GM19351 (cell line): ENCODE results near the gene ERCC8.
"Not testable (repeated sequence)": the region's sequence is repeated elsewhere in the genome, so short reads cannot be mapped to it uniquely, and the experiment has no call there.

Experiments used
- ATAC-seq: cut with Tn5 transposase; IDR thresholded peaks from one replicate; pipeline ENCODE4 v1.9.1; 2021; ENCODE audit warnings: mild to moderate bottlenecking, moderate library complexity; ENCODE audit not compliant: unreplicated experiment

The ERCC8 gene

GRCh38 chr5:60918466-60918865 is 26.4 kb downstream of the ERCC8 start:
- no peak for ATAC-seq

- no peak for ATAC-seq
Measured at GRCh38 chr5:60916646-60917045, 28.2 kb downstream of the ERCC8 start.

DNA sequence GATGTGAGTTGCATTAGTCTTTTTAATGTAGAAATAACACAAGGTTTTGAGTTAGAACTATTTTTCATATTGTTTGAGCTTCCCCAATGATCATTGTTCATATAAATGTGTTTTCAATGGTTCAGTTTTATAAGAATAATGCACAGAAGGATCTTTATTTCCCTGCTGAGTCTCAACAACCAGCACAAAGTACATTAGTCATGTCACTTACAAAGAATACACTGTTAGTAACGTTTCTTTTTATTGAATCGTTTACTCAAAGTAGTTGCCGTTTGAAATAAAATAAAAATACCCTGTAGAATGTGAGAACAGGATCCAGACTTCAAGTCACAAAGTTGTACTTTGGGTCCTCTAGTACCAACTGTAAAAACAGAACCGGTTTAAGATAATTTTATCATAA is 41.5 kb downstream of the ERCC8 start:
- ATAC-seq, result no peak

GRCh38 chr5:60896991-60897390 is 47.9 kb downstream of the ERCC8 start:
- no peak for ATAC-seq

- no peak for ATAC-seq
Measured at GRCh38 chr5:60893521-60893920, 51.3 kb downstream of the ERCC8 start.

GRCh38 chr5:60891667-60892066 is 53.2 kb downstream of the ERCC8 start:
- no peak for ATAC-seq

GRCh38 chr5:60888359-60889061 is 56.4 kb downstream of the ERCC8 start:
- no peak for ATAC-seq

GRCh38 chr5:60887746-60888145 is 57.1 kb downstream of the ERCC8 start:
- ATAC-seq, result no peak

GRCh38 chr5:60887096-60887495 is 57.8 kb downstream of the ERCC8 start:
- ATAC-seq, result no peak

GRCh38 chr5:60886158-60886557 is 58.7 kb downstream of the ERCC8 start:
- no peak for ATAC-seq

GRCh38 chr5:60883229-60883628 is 61.6 kb downstream of the ERCC8 start:
- ATAC-seq, result no peak

DNA sequence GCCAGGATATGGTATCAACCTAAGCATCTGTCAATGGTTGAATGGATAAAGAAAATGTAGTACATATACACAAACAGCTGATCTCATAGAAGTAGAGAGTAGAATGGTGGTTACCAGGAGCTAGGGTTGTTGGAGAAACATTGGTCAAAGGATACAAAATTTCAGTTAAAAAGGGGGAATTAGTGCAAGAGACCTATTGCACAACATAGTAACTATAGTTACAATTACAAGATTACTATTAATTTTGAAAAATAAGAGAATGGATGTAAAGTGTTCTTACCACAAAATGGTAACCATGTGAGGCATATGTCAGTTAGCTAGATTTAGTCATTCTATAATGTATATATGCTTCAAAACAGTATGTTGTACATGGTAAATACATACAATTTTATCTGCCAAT is 72.0 kb downstream of the ERCC8 start:
- ATAC-seq, result no peak

DNA sequence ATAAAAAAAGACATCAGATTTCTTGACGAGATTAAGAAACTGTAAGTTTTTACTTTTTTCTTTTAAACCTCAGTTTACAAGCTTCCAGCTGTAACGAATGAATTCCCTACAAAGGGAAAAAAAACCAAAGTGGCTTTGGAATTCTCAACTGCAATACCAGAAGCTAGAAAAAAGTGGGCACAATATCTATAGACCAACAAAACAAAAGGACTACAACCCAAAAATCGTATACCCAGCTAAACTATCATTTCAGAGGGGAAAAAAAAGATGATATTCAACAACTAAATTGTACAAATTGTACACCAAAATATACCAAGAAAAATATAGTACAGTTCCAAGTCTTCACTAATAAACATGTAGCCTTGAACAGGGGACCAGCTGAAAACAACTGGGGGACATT is 74.0 kb downstream of the ERCC8 start:
- ATAC-seq, result no peak

GRCh38 chr5:60860572-60860971 is 84.3 kb downstream of the ERCC8 start:
- not testable (repeated sequence) for ATAC-seq

GRCh38 chr5:60856066-60856465 is 88.8 kb downstream of the ERCC8 start:
- no peak for ATAC-seq

DNA sequence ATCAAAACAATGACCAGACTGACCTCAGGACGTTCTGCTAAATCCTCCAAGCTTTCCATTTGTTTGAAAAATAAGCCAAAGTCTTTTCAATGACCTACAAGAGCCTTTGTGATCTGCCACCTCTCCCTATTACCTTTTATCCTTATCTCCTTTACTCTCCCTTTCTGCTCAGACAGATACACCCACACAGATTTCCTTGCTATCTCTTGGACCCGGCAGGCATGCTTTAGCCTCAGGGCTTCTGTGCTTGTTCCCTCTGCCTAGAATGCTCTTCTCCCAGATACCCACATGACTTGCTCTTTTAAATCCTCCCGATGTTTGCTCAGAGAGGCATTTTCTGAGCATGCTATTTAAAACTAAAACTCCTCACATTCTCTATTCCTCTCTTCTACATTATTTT is 91.9 kb downstream of the ERCC8 start:
- no peak for ATAC-seq

DNA sequence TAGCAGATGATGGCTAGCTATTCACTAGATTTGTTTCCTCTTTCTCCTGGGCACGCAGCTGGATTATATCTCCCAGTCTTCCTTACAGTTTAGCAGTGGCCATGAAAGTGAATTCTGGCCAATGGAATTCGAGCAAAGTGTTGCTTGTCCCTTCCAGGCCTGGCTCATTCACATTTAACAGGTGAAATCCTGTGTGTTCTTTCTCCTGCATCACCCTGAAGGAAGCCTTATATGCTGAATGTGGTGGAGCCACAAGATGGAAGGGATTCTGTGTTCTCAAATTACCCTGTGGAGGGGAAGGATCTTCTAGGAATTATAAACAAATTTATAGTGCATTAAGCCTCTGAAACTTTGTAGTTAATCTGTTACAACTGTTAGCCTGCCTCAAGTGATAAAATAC is 92.6 kb downstream of the ERCC8 start:
- no peak for ATAC-seq

GRCh38 chr5:60851626-60852025 is 93.2 kb downstream of the ERCC8 start:
- ATAC-seq, result no peak

- no peak for ATAC-seq
Measured at GRCh38 chr5:60846298-60846697, 98.6 kb downstream of the ERCC8 start.

DNA sequence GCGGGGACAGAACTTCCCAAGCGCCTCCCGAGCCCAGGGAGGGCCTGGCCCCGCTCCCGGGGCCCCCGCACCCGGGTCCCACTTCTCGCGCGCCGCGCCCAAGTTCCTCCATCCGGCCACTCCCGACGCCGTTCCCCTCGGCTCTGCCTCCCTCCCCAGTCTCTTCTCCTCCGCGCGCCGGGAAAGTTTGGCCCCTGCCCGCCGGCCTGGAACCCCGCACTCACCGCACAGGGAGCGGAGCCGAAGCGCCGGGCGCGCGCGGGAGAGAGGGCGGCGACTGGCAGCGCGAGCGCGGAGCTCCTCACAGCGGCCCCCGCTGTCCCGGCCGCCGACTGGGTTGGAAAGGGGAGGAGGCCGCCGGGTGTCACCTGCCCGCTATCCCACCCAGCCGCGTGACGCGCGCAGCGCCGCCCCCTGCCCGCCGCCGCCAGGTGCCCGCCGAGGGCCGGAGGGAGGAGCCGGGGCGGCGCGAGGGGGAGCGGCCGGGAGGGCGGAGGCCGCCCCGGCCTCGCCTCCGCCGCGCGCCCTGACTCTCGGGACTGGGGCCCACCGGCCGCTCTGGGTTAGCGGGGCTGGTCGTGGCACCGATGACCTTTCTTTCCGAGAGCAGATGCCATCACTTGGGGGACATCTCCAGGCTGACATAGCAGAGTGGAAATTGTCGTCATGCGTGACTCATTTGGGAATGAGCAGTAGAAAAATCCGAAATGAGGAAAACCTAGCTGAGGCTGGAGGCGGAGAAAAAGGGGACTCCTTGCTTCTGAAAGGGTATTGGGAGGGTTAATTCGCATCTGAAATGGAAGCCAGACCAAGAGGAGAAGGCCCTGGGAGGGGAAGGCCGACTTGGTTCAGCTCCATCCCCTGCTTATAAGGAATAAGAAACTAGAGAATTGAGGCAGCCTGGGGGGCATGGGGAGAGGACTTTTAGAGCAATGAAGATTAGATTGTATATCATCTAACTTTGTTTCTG is 100.6 kb downstream of the ERCC8 start, which contains the start of gene ELOVL7:
TSS of gene ELOVL7 (minus strand) at position 334 of the 970 bp plus-strand sequence. CDS start 56,872 bp downstream, outside the sequence.
- ATAC-seq, result peak; percentile 94

DNA sequence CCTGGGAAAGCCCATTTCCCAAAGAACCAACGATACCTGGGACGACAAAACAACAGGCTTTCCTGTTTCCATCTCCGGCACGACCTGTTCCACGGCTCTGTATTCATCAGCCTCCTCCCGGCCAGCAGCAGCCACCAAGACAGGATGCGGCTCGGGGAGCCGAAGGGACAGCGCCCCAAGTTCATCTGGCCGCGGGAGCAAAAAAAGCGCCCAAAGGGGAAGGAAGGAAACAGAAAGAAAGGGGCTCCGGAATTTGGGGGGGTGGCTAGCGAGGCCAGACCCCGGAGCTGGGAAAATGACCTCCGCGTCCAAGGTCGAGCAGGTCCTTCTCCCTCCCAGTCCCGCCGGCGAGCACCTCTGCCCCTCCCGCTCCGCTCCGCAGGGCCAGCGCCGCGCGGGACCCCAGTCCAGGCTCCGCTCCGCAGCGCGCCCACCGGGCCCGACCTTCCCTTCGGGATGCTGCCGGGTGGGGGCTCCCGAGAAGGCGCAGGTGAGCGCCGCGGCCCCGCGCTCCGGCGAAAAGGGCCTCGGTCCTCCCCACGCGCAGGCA is 101.4 kb downstream of the ERCC8 start:
- peak; percentile 20 for ATAC-seq
